ENCODE results near the gene TRAF7. TPM values are rescaled to one million over a fixed set of nuclear protein-coding genes. Genes with fewer than 3 reads are reported as not detected.

TRAF7 gene
- total and polyA plus RNA-seq, 2 of the 13 experiments (the other 11 are each of a cell fraction or from before 2014, with no cell fraction given), result 47.9 to 65.6 TPM

GRCh38 chr16:2205104-2205966, 49.8 kb downstream of the TRAF7 start, which contains the start of gene MLST8 (continued):
- TF ChIP-seq ZNF550 (CRISPR knock-in tag; IDR thresholded peaks at IDR 0.05; ENCODE audit: borderline replicate concordance) (peak; percentile 81; the same call in 1 of the 2 replicates), ZBTB2 (CRISPR knock-in tag; IDR thresholded peaks at IDR 0.05; ENCODE audit: low read depth) (peak; percentile 67; the same call in 1 of the 2 replicates), NPAS2 (CRISPR knock-in tag; IDR thresholded peaks at IDR 0.05; ENCODE audit: borderline replicate concordance) (no peak), POLR2AphosphoS2 (IDR thresholded peaks at IDR 0.05; ENCODE audit: low read depth, low read length) (peak; percentile 98), HOXA3 (CRISPR knock-in tag; IDR thresholded peaks at IDR 0.05) (peak; percentile 49), NCOA1 (CRISPR knock-in tag; IDR thresholded peaks at IDR 0.05) (peak; percentile 96), ZBTB34 (CRISPR knock-in tag; IDR thresholded peaks at IDR 0.05) (0 out of 2 replicates have a peak, but pooled peaks have one; percentile 37), MLX (CRISPR knock-in tag; IDR thresholded peaks at IDR 0.05) (peak; percentile 76), CREBL2 (CRISPR knock-in tag; IDR thresholded peaks at IDR 0.05; ENCODE audit: borderline replicate concordance) (peak; percentile 70; the same call in 1 of the 2 replicates), ESRRA (CRISPR knock-in tag; IDR thresholded peaks at IDR 0.05; ENCODE audit: low read depth) (no peak), ZNF749 (CRISPR knock-in tag; IDR thresholded peaks at IDR 0.05; ENCODE audit: borderline replicate concordance) (no peak), ZSCAN25 (CRISPR knock-in tag; IDR thresholded peaks at IDR 0.05) (peak; percentile 70), TBL1XR1 (IDR thresholded peaks at IDR 0.05; ENCODE audit: borderline replicate concordance, low read length, partially characterized antibody) (peak; percentile 56), CREB1 (IDR thresholded peaks at IDR 0.05) (0 out of 2 replicates have a peak, but pooled peaks have one; percentile 29), CREB1 (CRISPR knock-in tag; IDR thresholded peaks at IDR 0.05) (no peak), ZSCAN5A (CRISPR knock-in tag; IDR thresholded peaks at IDR 0.05; ENCODE audit: borderline replicate concordance) (0 out of 2 replicates have a peak, but pooled peaks have one; percentile 36), SCMH1 (CRISPR knock-in tag; IDR thresholded peaks at IDR 0.05; ENCODE audit: borderline replicate concordance) (no peak), RFX3 (CRISPR knock-in tag; IDR thresholded peaks at IDR 0.05) (0 out of 2 replicates have a peak, but pooled peaks have one; percentile 23), ZFY (CRISPR knock-in tag; IDR thresholded peaks at IDR 0.05) (peak; percentile 98), CTCF (CRISPR knock-in tag; IDR thresholded peaks at IDR 0.05) (peak; percentile 38; the same call in 1 of the 2 replicates), ETV6 (CRISPR knock-in tag; conservative IDR thresholded peaks at IDR 0.05) (no peak; the same call in 1 of the 2 replicates), BHLHE40 (IDR thresholded peaks at IDR 0.05; ENCODE audit: low read length) (peak; percentile 92), SIN3B (IDR thresholded peaks at IDR 0.05; ENCODE audit: low read length) (peak; percentile 77)
